G401.6 (cell line): ENCODE measurements around the gene PBXIP1.
"Not testable (repeated sequence)": the region's sequence is repeated elsewhere in the genome, so short reads cannot be mapped to it uniquely, and the experiment has no call there.

Experiments
- FAIRE-seq: peaks from 2 replicates; lab custom pipeline; 2012; peaks lifted over from hg19 to GRCh38; lab: Jason Lieb, UNC

Gene PBXIP1, protein sequence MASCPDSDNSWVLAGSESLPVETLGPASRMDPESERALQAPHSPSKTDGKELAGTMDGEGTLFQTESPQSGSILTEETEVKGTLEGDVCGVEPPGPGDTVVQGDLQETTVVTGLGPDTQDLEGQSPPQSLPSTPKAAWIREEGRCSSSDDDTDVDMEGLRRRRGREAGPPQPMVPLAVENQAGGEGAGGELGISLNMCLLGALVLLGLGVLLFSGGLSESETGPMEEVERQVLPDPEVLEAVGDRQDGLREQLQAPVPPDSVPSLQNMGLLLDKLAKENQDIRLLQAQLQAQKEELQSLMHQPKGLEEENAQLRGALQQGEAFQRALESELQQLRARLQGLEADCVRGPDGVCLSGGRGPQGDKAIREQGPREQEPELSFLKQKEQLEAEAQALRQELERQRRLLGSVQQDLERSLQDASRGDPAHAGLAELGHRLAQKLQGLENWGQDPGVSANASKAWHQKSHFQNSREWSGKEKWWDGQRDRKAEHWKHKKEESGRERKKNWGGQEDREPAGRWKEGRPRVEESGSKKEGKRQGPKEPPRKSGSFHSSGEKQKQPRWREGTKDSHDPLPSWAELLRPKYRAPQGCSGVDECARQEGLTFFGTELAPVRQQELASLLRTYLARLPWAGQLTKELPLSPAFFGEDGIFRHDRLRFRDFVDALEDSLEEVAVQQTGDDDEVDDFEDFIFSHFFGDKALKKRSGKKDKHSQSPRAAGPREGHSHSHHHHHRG

DNA sequence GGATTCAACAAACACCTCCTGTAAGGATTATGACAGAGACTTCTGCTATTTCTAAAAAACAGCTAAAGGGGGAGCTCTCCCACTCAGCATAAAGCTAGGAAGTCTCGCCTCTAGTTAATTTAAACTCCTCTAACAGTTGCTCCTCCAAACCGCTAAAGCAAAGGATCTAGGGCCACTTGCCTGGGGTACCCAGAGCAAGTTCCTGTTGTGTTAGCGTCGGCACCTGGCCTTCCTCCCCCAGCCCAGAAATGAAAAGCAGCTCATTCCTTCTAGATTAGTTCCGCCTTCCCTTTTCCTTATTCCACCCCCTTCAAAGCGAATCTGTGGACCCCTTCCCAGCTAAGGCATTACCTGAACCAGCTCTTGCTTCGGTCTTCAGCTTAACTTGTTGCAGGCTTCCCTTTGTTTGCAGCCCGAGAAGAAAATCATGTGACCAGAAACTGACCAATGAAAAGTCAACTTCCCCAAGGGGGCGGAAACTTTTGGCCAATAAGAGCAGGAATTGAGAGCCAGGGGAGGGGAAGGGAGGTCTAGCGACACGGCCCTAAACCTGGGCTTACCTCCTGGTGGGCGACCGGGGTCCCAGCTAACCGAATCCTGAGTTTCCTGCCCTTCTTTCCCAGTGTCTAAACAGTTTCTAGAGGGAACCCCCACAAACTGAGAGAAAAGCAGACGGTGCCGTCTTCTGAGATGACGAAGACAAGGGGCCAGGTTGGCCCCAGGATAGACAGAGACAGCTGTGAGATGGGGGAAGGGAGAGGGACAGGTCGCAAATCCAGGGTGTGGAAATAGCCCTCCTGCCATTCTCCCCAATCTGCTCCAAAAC is at the start of gene PBXIP1:
TSS of gene PBXIP1 (minus strand) at position 382 of the 826 bp plus-strand sequence. CDS start 2,378 bp downstream, outside the sequence.
- peak; percentile 94 for FAIRE-seq

DNA sequence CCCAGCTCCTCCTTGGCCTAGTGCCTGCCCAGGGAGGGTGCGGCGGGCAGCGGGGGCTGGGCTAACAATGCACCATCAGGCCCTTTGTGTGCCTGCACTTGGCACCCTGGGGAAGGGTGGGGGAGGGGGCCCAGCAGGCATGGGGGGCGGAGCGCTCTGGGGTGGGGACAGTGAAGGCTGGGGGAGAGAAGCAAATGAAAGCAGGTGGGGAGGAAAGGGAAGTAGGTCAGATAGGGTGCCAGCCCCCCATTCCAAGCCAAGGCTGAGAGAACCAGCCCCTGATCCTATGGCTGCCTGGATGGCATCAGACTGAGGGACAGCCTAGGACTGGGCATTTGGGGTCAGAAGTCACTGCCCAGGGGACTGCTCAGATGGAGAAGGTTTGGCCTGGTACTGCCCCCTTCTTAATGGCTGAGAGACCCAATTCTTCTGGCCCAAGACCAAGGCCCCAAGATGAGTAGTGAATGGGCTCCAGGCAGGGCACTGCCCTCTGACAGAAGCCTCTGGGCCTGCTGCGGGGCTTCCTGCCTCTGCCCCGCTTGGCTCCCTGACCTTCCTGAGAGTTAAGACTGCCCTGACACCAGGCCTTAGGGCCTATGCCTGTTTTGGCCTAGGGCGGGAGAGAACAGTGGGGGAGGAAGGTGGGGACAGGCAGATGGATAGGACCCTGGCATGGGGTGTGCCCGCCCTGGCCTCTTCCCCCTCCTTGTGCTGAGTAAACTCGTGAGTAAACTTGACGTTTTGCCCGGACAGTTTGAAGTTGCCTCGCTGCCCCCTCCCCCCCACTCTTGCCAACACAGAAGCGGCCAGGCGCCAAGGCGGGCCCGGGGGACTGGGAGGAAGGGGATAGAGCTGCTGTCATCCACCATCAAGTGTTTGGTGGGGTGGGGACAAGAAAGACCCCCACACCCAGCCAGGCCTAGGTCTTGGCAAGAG is 49.4 kb upstream of the PBXIP1 start:
- no peak for FAIRE-seq

DNA sequence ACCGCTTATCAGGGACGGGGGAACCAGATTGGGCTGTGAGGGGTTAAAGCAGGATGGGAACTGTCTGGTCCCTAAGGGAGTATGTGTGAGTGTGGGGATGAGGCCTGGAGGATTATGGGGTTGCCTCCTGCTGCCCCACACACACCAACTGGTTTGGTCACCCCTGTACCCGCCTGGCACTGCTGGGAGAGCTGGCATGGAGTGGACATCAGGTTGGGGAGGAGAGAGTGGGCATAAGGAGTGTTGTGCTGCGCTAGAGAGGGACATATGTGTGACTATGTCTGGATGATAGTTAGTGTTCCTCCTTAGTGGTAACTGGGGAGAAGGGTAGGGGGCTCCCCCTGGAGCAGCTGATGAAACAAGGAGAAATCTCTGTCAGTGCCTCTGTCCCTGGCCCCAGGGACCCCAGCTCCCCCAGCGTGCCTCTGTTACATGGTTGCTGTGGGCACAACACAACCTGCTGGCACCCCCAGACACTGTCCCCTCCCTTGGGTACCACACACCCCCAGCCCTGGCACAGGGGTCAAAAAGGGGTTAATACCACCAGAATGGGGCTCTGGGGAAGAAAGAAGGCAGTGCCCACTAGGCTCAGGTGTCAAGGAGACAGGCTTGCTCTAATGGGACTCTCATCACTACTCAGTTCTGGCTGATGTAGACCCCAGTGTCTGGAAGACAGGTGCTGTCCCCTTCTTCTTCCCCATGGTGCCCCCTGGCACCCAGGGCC is 48.6 kb upstream of the PBXIP1 start:
- no peak for FAIRE-seq

DNA sequence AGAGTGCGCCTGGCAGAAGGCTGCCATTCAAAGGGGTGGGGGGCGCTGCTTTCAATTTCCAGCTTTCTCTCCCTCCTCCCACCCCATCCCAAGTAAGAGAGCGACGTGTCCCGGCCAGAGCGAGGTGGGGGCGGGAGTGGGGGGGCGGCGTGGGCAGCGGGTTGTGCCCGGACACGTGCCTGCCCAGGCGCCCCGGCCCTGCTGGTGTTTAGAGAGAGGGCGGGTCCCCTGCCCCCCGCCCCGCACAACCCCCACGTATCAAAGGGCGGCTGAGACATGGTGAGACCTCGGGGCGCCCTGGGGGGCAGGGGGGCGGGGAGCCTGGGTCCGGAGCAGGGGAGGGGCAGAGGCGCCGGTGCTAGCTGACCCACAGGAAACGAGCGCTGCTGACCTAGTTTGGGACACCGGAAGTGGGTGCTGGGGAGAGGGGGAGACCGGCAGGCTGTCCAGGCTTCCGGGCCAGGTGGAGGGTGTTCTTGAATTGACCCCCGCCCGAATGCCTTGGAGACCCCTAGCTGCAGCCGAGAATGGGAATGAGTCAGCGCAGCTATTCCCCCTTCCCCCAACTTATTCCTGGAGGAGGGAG is 48.0 kb upstream of the PBXIP1 start:
- FAIRE-seq = no peak

DNA sequence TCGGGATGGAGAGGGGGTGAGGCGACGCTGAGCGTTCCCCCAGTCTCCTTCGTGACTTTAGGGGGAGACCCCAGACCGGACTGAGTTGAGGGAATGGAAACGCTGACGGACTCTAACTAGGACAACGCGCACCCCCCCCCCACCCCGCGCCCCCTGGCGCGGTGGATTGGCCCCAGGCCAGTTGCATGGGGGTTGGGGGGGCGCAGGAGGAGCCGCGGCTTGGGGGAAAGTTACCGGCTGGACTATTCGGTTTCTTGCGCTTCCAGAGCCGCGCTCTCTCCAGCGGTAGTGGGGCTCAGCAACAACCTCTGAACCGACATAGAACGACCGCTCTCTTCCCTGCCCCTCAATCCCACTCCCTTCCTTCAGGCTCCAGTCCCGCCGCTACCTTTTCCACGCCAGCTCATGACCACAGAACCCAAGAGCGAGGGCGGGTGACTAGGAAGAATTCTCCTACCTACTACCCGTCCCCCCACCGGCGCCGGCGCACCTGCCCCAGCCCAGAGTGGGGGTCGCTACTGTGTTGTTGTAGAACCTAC is 47.4 kb upstream of the PBXIP1 start:
- FAIRE-seq = no peak

DNA sequence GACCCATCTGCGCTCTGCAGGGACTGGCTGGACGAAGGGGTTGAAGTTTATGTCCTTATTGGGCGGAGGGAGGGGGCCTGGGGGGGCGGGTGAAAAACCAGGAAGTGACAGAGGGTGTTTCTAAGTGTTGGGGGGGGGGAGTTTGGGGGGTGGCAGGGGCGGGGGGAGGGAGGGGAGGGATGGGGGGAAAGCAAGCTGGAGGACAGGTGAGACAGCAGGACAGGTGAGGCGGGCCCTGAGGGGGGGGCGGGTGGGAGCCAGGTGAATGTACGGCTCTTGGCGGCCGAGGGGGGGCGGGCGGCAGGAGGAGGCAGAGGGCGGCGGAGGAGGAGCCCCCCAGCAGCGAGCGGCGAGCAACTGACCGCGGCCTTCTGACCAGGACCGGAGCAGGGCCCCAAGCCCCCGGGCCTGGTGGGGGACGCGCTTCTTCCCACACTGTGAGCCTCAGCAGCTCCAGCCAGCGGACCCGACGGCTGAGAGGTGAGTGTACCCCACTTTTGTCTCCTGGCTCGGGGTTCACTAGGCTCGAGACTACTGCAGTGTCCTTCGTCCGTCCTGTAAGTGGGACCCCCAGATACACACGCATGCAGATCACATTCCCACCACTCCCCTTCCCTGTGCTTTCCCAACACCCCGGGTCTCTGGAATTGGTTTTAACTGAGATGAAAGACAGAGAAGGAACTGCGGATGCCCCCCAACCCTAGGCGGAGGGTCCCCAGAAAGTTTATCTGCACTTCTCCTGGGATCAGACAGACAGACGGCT is 46.7 kb upstream of the PBXIP1 start, which contains the start of gene ZBTB7B:
TSS of gene ZBTB7B (plus strand) at position 339 of the 763 bp plus-strand sequence. CDS start 11,859 bp downstream, outside the sequence.
- no peak for FAIRE-seq

DNA sequence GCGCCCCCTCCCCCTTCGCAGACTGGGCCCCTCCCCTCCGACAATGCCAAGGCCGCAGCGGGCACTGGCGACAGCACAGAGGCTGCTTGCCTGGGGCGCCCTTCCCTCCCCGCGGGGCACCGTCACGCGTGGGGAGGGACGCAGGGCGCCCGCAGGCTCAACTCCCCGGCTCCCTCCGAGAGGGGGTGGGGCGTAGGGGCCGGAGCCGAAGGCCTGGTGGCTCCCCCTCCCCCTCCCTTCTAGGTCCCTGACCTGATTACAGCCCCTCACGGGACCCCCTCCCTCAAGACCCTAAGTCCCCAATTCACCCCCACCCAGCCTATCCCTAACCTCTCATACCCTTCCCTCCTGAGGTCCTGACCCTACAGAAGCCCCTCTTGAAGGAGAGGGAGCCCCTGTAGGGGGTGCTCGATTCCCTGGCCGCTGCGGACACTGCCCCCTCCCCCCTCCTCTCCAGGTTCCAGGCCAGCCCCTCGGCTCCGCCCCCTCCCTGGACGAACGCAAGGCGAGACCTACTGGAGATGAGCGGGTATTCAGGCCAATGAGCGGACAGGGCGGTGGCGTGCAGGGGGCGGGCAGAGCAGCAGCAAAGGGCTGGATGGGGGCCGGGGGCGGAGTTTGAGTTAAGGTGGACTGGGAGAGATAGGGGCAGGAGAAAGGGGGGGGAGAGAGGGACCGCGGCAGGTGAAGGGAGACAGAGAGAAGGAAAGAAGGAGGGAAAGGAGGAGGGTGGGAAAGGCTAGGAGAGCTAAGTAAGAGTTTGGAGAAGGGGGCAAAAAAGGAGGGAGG is 46.0 kb upstream of the PBXIP1 start:
- peak; percentile 90 for FAIRE-seq

DNA sequence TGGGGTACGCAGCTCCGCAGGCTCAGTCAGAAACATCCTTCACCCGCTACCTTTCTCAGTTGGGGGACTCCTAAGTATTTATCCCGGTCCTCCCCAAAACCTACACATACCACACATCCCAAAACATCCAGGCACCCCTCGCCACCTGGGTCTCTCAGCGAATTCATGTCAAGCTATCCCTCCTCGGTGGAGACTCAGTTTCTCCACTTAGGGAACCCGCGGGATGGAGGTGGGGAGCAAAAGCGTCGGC is 45.5 kb upstream of the PBXIP1 start:
- no peak for FAIRE-seq

DNA sequence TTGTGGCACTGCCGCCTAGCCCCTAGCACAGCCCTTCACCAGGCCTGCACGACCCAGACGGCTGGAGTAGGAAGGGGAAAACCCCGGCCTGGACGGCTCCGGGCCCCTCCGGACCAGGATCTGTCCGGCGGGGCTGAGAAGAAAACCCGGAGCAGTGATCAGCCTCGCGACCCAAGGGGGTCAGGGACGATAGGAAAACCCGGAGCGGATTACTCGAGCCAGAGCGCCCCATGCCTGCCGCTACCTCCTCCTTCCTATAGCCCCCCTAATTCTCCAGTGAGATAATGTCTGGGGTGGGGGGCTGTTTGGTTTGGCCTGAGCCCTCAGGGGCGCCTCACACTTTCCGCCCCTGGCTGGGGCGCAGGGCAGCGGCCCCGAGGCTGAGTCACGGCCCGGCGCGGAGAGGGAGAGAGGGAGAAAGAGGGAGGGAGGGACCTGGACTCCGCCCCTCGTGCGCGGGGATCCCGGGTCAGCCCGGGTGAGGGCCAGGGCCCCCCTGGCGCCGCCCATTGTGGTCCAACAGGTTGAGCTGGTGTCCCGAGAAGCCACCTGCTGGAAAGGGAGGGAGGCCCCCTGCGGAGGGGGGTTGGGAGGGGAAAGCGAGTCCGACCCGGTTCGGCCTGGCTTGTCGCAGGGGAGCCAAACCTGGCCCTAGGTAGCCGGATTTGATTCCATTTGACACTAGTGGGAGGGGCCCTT is 45.0 kb upstream of the PBXIP1 start:
- FAIRE-seq = peak; percentile 41

DNA sequence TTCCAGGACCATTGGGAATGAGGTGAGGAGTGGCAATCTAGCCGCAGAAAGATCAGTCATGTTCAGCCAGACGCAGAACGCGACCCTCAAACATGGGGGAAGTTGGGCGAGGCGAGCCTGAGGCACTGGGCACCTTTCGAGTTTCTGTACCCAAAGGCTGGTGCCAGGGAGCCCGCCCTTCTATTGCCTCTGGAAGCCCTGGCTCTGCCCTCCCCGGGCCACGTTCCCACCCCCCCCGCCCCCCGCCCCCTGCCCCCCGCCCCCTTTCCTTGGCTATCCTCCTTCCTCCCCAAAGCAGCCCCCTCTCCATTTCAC is 44.5 kb upstream of the PBXIP1 start:
- FAIRE-seq = no peak

DNA sequence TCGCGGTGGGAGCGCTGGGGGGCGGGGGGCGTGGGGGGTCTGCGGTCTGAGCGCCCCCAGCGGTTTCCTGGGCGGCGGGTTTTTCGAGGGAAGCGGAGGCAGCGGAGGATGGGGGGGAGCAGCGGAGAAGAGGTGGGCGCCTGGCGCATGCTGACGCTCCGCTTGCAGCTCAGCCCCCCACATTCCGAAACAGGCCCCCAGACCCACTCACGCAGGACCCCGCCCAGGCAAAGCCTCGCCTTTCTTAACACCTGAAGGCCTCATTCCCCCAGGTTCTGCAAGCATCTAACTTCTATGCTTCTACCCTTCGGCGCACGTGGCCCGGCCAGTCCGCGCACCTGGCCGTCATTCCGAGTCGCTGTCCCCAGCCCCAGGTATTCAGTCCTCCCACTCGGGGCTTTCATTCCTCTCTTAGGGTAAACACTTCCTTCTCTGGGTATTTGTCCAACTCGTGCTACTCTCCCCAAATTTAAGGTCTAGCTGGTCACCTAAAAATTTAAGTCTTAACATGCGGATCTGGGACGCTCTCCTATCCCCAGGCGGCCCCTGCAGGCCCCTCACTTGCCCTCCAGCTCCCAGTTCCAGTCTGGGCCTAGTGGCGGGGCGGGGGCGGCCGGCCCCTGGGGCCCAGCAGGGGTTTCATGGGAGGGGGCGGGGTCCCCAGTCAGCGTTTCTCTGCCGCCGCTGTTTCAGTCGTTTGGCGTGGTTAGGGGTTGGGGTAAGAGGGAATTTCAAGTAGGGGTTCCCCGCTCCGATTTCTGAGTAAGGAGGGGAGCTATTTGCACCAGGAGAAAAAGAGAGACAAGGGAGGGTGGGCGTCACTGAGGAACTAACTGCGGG is 43.9 kb upstream of the PBXIP1 start:
- no peak for FAIRE-seq

DNA sequence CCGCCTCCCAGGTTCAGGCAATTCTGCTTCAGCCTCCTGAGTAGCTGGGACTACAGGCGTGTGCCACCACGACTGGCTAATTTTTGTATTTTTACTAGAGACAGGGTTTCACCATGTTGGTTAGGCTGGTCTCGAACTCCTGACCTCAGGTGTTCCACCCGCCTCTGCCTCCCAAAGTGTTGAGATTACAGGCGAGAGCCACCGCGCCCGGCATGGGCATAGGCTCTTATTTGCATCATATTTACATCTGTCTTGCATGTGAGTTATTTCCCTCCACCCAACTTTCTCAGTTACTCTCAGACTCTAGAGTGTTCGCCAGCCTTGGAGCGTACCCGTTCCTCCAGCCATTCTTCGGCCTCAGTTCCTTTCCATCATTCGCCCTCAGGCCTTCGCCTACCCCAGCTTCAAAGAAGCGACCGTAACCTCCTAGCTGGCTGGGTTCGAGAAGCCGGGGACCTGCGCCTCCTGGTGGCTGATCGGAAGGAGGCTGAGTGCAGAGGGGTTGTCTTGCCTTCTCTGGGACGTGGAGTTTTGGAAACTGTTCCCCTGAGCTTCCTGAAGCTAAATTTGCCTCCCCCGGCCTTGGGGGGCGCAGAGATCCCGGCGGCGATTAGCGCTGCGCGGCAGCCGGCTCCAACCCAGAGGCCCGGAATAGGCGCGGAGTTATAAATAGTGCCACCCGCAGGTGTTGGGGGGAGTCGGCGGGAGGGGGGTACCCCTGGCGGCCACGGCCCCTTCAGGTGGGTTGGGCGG is 43.1 kb upstream of the PBXIP1 start:
- peak; percentile 93 for FAIRE-seq

DNA sequence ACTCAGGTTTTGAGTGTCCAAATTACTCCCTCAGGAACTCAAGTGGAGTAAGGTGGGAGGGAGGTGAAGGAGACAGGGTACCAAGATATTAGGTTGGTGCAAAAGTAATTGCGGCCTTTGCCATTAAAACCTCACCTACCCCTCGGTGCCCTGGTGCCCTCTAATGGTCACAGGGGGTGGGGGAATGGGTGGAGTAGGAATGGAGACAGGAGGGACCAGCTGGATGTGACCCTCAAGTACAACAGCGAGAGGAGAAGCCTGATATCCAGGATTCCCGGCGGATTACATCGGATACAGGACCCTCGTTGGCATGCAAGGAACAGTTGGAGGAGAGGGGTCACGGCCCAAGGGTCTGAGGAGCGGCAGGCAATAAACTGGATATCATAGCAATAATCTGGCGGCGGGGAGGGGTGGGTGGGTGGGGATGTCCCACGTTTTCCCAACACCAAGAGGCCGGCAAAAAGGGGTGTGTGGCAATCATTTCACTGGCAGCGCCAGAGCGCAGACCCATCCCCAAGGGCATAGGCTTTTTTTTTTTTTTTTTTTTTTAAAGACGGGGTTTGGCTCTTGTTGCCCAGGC is 42.4 kb upstream of the PBXIP1 start:
- no peak for FAIRE-seq

DNA sequence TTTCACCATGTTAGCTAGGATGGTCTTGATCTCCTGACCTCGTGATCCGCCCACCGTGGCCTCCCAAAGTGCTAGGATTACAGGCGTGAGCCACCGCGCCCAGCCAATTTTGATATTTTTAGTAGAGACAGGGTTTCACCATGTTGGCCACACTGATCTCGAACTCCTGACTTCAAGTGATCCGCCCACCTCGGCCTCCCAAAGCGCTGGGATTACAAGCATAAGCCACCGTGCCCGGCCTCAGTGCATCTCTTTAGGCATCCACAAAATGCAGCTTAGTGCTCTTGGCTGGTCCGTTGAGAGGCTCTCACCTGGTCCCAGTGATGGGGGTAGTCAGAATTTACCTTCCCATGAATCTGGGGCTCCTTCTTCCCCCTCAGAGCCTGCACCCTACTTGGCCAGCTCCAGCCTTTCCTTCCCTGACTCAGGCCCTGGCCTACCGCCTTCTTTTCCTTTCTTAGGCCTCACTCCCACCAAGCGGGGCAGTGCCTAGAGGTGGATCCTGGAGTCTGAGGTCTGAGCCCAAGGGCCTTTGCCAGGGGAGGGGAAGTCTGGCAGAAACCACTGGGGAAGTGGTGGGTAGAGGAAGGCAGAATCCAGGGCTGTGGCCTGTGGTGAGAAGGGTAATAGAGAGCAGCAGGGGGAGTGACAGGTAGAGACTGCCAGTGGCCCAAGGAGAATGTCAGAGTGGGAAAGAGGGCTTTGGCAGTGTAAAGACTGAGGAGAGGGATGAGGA is 41.2 kb upstream of the PBXIP1 start:
- FAIRE-seq = no peak

DNA sequence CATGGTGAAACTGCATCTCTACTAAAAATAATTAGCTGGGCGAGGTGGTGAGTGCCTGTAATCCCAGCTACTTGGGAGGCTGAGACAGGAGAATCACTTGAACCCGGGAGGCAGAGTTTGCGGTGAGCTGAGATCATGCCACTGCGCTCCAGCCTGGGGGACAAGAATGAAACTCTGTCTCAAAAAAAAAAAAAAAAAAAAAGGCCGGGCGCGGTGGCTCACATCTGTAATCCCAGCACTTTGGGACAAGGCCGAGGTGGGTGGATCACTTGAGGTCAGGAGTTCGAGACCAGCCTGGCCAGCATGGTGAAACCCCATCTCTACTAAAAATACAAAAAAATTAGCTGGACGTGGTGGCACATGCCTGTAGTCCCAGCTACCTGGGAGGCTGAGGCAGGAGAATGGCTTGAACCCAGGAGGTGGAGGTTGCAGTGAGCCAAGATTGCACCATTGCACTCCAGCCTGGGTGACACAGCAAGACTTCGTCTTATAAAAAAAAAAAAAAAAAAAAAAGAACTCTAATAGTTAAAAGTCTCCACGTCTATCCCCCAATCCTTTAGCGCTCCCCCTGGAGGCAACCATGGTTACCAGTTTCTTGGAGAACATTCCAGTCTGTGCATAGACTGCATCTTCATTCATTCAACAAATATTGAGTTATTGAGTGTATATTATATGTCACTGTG is 39.5 kb upstream of the PBXIP1 start:
- FAIRE-seq = not testable (repeated sequence)
